MM.1S (cell line): ENCODE results near the gene SLCO3A1.

ENCODE experiments used
- DNase-seq: peaks from one replicate; pipeline ENCODE4 v3.0.0-alpha.2; 2015
- H2AFZ ChIP-seq: fragments of 300-600 bp; sonication (generic); 2 replicates; pipeline ENCODE4 v1.6.0; 2016; ENCODE audit warnings: antibody characterized with exemption, low read length
- H3F3A ChIP-seq: fragments of 300-600 bp; sonication (generic); 2 replicates; pipeline ENCODE4 v1.6.1; 2016; ENCODE audit warnings: mild to moderate bottlenecking, antibody characterized with exemption, low read length, moderate library complexity, mixed read lengths; ENCODE audit not compliant: insufficient read depth
- H3K27ac ChIP-seq: fragments of 300-600 bp; sonication (generic); 2 replicates; pipeline ENCODE4 v1.5.1; 2016; ENCODE audit warnings: mild to moderate bottlenecking, low read length
- H3K27me3 ChIP-seq: fragments of 300-600 bp; sonication (generic); replicated peaks from 2 replicates; pipeline ENCODE4 v1.6.0; 2016; ENCODE audit warnings: low read length; ENCODE audit not compliant: insufficient read depth
- H3K36me3 ChIP-seq: fragments of 300-600 bp; sonication (generic); replicated peaks from 2 replicates; pipeline ENCODE4 v1.6.1; 2016; ENCODE audit warnings: mild to moderate bottlenecking, low read length, mixed read lengths; ENCODE audit not compliant: insufficient read depth
- H3K4me1 ChIP-seq: fragments of 300-600 bp; sonication (generic); 2 replicates; pipeline ENCODE4 v1.6.1; 2016; ENCODE audit warnings: low read length, mixed read lengths
- H3K4me2 ChIP-seq: fragments of 300-600 bp; sonication (generic); 2 replicates; pipeline ENCODE4 v1.6.0; 2016; ENCODE audit warnings: low read depth, low read length
- H3K4me3 ChIP-seq: fragments of 300-600 bp; sonication (generic); 2 replicates; pipeline ENCODE4 v1.5.1; 2016; ENCODE audit warnings: low read length, mixed read lengths
- H3K79me2 ChIP-seq: fragments of 300-600 bp; sonication (generic); 2 replicates; pipeline ENCODE4 v1.6.1; 2016; ENCODE audit warnings: mixed run types, low read length, mixed read lengths
- H3K9ac ChIP-seq: fragments of 300-600 bp; sonication (generic); 2 replicates; pipeline ENCODE4 v1.6.1; 2016; ENCODE audit warnings: low read length, mixed read lengths
- H3K9me2 ChIP-seq: fragments of 300-600 bp; sonication (generic); replicated peaks from 2 replicates; pipeline ENCODE4 v1.6.1; 2016; ENCODE audit warnings: mild to moderate bottlenecking, low read length, mixed read lengths; ENCODE audit not compliant: insufficient read depth
- H3K9me3 ChIP-seq: fragments of 300-600 bp; sonication (generic); replicated peaks from 2 replicates; pipeline ENCODE4 v1.6.1; 2016; ENCODE audit warnings: mild to moderate bottlenecking, low read length, mixed read lengths; ENCODE audit not compliant: insufficient read depth
- H4K20me1 ChIP-seq: fragments of 300-600 bp; sonication (generic); 2 replicates; pipeline ENCODE4 v1.6.1; 2016; ENCODE audit warnings: mild to moderate bottlenecking, low read length, moderate library complexity, mixed read lengths; ENCODE audit not compliant: insufficient read depth
- CTCF ChIP-seq: fragments of 300-600 bp; sonication (generic); IDR thresholded peaks from 2 replicates; pipeline ENCODE4 v1.5.1; 2016; ENCODE audit warnings: antibody characterized with exemption, low read length, mixed read lengths
- EZH2 ChIP-seq: fragments of 300-600 bp; sonication (generic); optimal IDR thresholded peaks from 2 replicates; pipeline ENCODE3; 2017; ENCODE audit warnings: low read depth, mild to moderate bottlenecking, antibody characterized with exemption, low read length, mixed read lengths
- EZH2phosphoT487 ChIP-seq: fragments of 300-600 bp; sonication (generic); IDR thresholded peaks from 2 replicates; pipeline ENCODE4 v1.6.1; 2018; ENCODE audit warnings: antibody characterized with exemption, low read length

Gene SLCO3A1

DNA sequence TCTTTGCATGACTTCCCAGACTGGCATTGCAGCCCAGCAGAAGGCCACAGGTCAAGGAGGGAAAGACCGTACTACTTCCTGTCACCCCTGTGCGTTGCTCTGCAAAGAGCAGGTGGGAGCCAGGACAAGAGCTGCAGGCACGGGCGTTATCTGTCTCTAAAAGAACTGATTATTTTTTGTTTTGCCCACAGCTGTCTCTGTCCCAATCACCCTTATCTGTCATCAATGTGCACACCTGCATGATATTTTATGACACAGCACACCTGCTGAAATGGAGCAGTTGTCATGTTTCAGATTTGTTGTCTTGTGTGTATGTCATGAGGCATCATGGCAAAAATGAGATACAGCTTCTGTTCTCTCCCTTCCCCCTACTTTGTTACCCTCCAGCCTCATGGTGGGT, 58.8 kb downstream of the SLCO3A1 start:
- Histone ChIP-seq H3K27ac (no peak overlapping the region), H3K4me3 (no peak overlapping the region)
- TF ChIP-seq CTCF: no peak
- no peak for TF ChIP-seq EZH2phosphoT487
- TF ChIP-seq EZH2: no peak

GRCh38 chr15:91913560-91913959, 60.1 kb downstream of the SLCO3A1 start:
- Histone ChIP-seq H3K9me3 (no peaks in the 10 kb centered on the region), H3K4me1 (no peaks in the 10 kb centered on the region), H3K4me3 (no peak overlapping the region), H3K9ac (no peak overlapping the region), H3K36me3 (no peaks in the 10 kb centered on the region), H4K20me1 (no peaks in the 10 kb centered on the region), H3K4me2 (no peak overlapping the region), H3K9me2 (no peaks in the 10 kb centered on the region), H2AFZ (no peak overlapping the region), H3K79me2 (no peaks in the 10 kb centered on the region), H3K27me3 (no peaks in the 10 kb centered on the region), H3K27ac (no peak overlapping the region), H3F3A (no peaks in the 10 kb centered on the region)
- TF ChIP-seq EZH2: no peak
- TF ChIP-seq EZH2phosphoT487: no peak
- TF ChIP-seq CTCF: no peak
- no peak for DNase-seq

More for the DNA sequence above, 58.8 kb downstream of the SLCO3A1 start:
- Histone ChIP-seq H3F3A (no peaks in the 10 kb centered on the region), H3K79me2 (no peaks in the 10 kb centered on the region), H3K36me3 (no peaks in the 10 kb centered on the region), H3K4me1 (no peaks in the 10 kb centered on the region), H4K20me1 (no peaks in the 10 kb centered on the region), H3K4me2 (no peak overlapping the region), H3K27me3 (no peaks in the 10 kb centered on the region), H2AFZ (no peak overlapping the region), H3K9me3 (no peaks in the 10 kb centered on the region), H3K9me2 (no peaks in the 10 kb centered on the region), H3K9ac (no peak overlapping the region)
- no peak for DNase-seq

DNA sequence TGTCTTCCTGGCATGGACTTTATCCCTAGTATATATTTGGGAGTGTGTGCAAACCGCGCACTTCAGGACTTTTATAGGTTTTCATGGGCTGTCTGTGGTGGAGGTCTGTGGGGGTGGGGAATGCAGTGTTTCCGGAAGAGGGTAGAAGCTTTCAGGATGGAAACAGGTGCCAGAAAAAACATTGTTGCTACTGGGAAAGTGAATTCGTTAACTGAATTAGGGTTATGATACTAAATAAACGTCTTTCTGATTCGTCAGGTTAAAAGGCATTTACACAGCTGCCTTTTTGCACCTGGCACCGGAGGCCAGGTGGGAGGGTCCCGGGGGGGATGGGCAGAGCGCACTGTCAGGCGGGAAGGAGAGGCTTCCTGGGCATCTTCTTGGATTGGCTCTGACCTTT, 62.1 kb downstream of the SLCO3A1 start:
- Histone ChIP-seq H2AFZ (no peak overlapping the region), H3K4me2 (no peak overlapping the region), H4K20me1 (no peaks in the 10 kb centered on the region), H3K4me3 (no peak overlapping the region), H3K36me3 (no peaks in the 10 kb centered on the region), H3K9me2 (no peaks in the 10 kb centered on the region), H3K27me3 (no peaks in the 10 kb centered on the region), H3K27ac (no peak overlapping the region), H3K9ac (no peak overlapping the region), H3F3A (no peaks in the 10 kb centered on the region), H3K9me3 (no peaks in the 10 kb centered on the region), H3K79me2 (no peaks in the 10 kb centered on the region), H3K4me1 (no peaks in the 10 kb centered on the region)
- no peak for TF ChIP-seq CTCF
- no peak for TF ChIP-seq EZH2
- TF ChIP-seq EZH2phosphoT487: no peak
- DNase-seq: no peak
